Adipose tissue (tissue), 3 donors: ENCODE measurements around the gene TTLL10. TPM values are rescaled to one million over a fixed set of nuclear protein-coding genes. Genes with fewer than 3 reads are reported as not detected.

ENCODE experiments used
- H3K27ac ChIP-seq: one replicate; pipeline ENCODE4 v1.5.1; 2013; ENCODE audit warnings: low read depth, low read length
- WGBS, 3 donors: extraction: QIAGEN DNeasy Blood & Tissue Kit; methylation state at CpG; one replicate each; pipeline ENCODE4 v1.1.7; 2013; 5-methylcytosine and 5-hydroxymethylcytosine counted together
- polyA plus RNA-seq, 3 donors: library from polyadenylated mRNA; stranded (reverse); fragments of 200-250 nt; gene quantifications; one replicate each; pipeline ENCODE4 v1.2.3, GENCODE V29; 2013
- donor health status: healthy with polysubstance abuse.
- donor health status: Bipolar disorder and iron deficiency.
- donor health status: healthy.

TTLL10 gene
- polyA plus RNA-seq, 3 donors: 0.13 to 0.98 (median 0.45) TPM

DNA sequence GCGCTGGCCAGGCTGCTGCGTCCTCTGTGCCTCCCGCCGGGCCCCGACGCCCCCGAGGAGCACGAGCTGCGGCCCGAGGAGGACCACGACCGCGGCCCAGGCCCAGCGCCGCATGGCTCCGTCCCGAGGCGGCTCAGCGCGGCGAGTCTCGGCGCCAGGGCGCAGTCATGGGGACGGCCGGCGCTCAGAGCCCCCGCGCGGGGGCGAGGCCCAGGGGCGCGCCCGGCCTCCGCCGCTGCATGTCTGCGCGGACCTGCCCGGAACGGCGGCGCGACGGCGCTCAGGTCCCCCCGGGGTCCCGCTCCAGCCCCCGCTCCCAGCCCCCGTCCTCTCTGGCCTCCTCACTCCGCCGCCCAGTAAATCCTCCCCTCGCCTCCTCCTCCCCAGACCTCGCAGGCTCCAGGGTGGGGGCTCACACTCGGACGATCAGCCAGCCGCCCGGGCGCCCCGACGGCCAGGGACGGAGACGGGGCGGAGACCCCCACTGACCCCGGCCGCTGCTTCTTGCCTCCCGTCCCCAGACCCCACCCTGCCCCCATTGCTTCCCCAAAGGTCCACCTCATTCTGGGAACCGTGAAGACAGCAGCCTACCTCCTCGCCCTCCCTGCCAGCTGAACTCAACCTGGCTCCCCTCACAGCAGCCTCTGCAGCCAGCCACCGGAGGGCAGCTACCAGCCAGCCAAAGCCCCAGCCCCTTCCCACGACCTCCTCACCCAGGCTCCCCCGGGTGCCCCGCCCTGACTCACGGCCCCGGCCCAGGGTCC lies 73.1 kb downstream of the TTLL10 start, which contains the start of gene C1QTNF12:
C1QTNF12 (minus strand) TSS at position 146 of the 764 bp plus-strand sequence; CDS start at position 114, 32 bp downstream.
- WGBS, 3 donors: 4 to 9% (median 5%) methylated on average over 19 to 74 of the region's 74 CpGs
- H3K27ac ChIP-seq: peak within 1 kb of the TSS; percentile 38

DNA sequence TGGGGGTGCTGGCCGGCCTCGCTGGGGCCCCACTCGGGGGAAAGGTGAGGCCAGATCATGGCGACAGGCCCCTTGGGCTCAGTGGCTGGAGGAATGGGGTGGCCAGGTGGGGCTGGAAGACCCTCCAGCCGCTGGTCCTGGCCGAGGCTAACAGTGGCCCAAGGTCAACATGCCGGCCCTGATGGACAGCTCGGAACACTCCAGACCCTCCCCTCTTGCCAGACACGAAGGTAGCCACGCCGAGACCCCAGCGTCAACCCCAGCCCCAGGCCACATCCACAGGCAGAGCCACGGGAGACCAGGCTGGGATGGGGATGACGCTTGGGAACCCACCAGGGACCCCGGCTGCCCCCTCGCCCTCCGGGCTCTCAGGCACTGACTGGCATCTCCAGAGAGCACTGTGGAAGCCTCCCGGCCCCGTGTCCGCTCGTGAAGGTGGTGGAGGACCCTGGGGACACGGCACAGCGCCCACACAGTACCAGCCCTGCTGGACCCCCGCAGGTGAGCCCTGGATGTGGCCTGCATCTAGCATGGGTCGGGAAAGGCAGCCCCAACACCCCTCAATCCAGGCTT lies 73.7 kb downstream of the TTLL10 start:
- peak overlapping the region; percentile 38 for H3K27ac ChIP-seq
- WGBS, 3 donors: 60 to 72% (median 67%) methylated on average over 18 to 25 of the region's 25 CpGs

Other genes with a start within 250 kb of the TTLL10 start
- 1 to 10 TPM in 2 of 3 donors, under 1 TPM in 1; 1.00 to 7.9 (median 1.2) TPM for gene SAMD11, start 250.0 kb upstream of the TTLL10 start, polyA plus RNA-seq
- 10 to 100 TPM; 39.8 to 50.2 (median 44.3) TPM for gene NOC2L, start 214.6 kb upstream of the TTLL10 start, polyA plus RNA-seq
- gene KLHL17, start 213.3 kb upstream of the TTLL10 start, polyA plus RNA-seq: 10 to 100 TPM in 1 of 3 donors, 1 to 10 TPM in 2; 5.9 to 10.6 (median 6.3) TPM
- 1 to 10 TPM in 1 of 3 donors, under 1 TPM in 2; 0.22 to 1.1 (median 0.38) TPM for gene PLEKHN1, start 207.4 kb upstream of the TTLL10 start, polyA plus RNA-seq
- 1 to 10 TPM in 1 of 3 donors, under 1 TPM in 2; 0.06 to 2.0 (median 0.16) TPM for gene PERM1, start 191.8 kb upstream of the TTLL10 start, polyA plus RNA-seq
- gene HES4, start 173.8 kb upstream of the TTLL10 start, polyA plus RNA-seq: 10 to 100 TPM; 11.3 to 22.9 (median 14.2) TPM
- gene ISG15, start 160.4 kb upstream of the TTLL10 start, polyA plus RNA-seq: 10 to 100 TPM; 43.7 to 83.5 (median 44.3) TPM
- 10 to 100 TPM; 12.5 to 34.2 (median 21.5) TPM for gene AGRN, start 153.8 kb upstream of the TTLL10 start, polyA plus RNA-seq
- under 1 TPM in 2 of 3 donors, not detected in 1; 0.05 to 0.30 TPM for gene RNF223, start 99.6 kb upstream of the TTLL10 start, polyA plus RNA-seq
- 10 to 100 TPM in 1 of 3 donors, 1 to 10 TPM in 2; 5.2 to 11.5 (median 9.3) TPM for gene C1orf159, start 57.8 kb upstream of the TTLL10 start, polyA plus RNA-seq
- gene TNFRSF18, start 32.7 kb downstream of the TTLL10 start, polyA plus RNA-seq: 1 to 10 TPM in 1 of 3 donors, under 1 TPM in 1, not detected in 1; 0.45 to 1.4 TPM
- gene TNFRSF4, start 40.3 kb downstream of the TTLL10 start, polyA plus RNA-seq: 10 to 100 TPM in 2 of 3 donors, 1 to 10 TPM in 1; 1.4 to 13.9 (median 11.4) TPM
- 100 to 1,000 TPM in 2 of 3 donors, 10 to 100 TPM in 1; 93.9 to 148 (median 101) TPM for gene SDF4, start 58.1 kb downstream of the TTLL10 start, polyA plus RNA-seq
- gene B3GALT6, start 58.4 kb downstream of the TTLL10 start, polyA plus RNA-seq: 10 to 100 TPM in 1 of 3 donors, 1 to 10 TPM in 2; 8.9 to 13.0 (median 8.9) TPM
- 1 to 10 TPM in 2 of 3 donors, under 1 TPM in 1; 0.53 to 6.1 (median 3.5) TPM for gene C1QTNF12, start 72.8 kb downstream of the TTLL10 start, polyA plus RNA-seq
- gene UBE2J2, start 100.0 kb downstream of the TTLL10 start, polyA plus RNA-seq: 10 to 100 TPM; 25.8 to 45.1 (median 39.5) TPM
- 1 to 10 TPM; 1.7 to 6.6 (median 4.9) TPM for gene SCNN1D, start 106.6 kb downstream of the TTLL10 start, polyA plus RNA-seq
- gene ACAP3, start 134.1 kb downstream of the TTLL10 start, polyA plus RNA-seq: 10 to 100 TPM; 14.5 to 35.7 (median 27.5) TPM
- 10 to 100 TPM in 2 of 3 donors, 1 to 10 TPM in 1; 6.6 to 13.5 (median 12.8) TPM for gene PUSL1, start 134.7 kb downstream of the TTLL10 start, polyA plus RNA-seq
- 100 to 1,000 TPM in 1 of 3 donors, 10 to 100 TPM in 2; 92.8 to 117 (median 98.6) TPM for gene INTS11, start 150.8 kb downstream of the TTLL10 start, polyA plus RNA-seq
- gene CPTP, start 150.9 kb downstream of the TTLL10 start, polyA plus RNA-seq: 10 to 100 TPM; 12.3 to 17.4 (median 16.5) TPM
- gene TAS1R3, start 157.4 kb downstream of the TTLL10 start, polyA plus RNA-seq: under 1 TPM; 0.10 to 0.45 (median 0.19) TPM
- gene DVL1, start 175.5 kb downstream of the TTLL10 start, polyA plus RNA-seq: 10 to 100 TPM; 42.5 to 54.5 (median 48.9) TPM
- gene MXRA8, start 184.7 kb downstream of the TTLL10 start, polyA plus RNA-seq: 100 to 1,000 TPM in 1 of 3 donors, 10 to 100 TPM in 2; 11.7 to 104 (median 82.1) TPM
- 100 to 1,000 TPM; 129 to 240 (median 165) TPM for gene AURKAIP1, start 201.3 kb downstream of the TTLL10 start, polyA plus RNA-seq
- 100 to 1,000 TPM; 103 to 173 (median 106) TPM for gene CCNL2, start 225.5 kb downstream of the TTLL10 start, polyA plus RNA-seq
- 100 to 1,000 TPM; 110 to 228 (median 190) TPM for gene MRPL20, start 233.4 kb downstream of the TTLL10 start, polyA plus RNA-seq
- gene ANKRD65, start 247.4 kb downstream of the TTLL10 start, polyA plus RNA-seq: 10 to 100 TPM in 2 of 3 donors, 1 to 10 TPM in 1; 9.9 to 25.5 (median 10.6) TPM